Activated T-cell treated with anti-CD3 and anti-CD28 coated beads, Interleukin-2, amount 50 U/mL, for 48 hours (primary cell): ENCODE data around the gene LTBP4.

Experiments
- DNase-seq, 2 experiments: peaks; one replicate each; pipeline ENCODE4 v3.0.0-alpha.2; 2020

Gene LTBP4

GRCh38 chr19:40597329-40597838 lies 3.8 kb upstream of the LTBP4 start:
- DNase-seq: no peak

- DNase-seq: peak; percentile 92 to 93
Observed at GRCh38 chr19:40598121-40598917, 2.9 kb upstream of the LTBP4 start.

GRCh38 chr19:40598918-40599307 lies 2.3 kb upstream of the LTBP4 start:
- DNase-seq: peak; percentile 43 to 48

GRCh38 chr19:40599331-40599901 lies 1.8 kb upstream of the LTBP4 start:
- peak in 1 of 2 experiments; percentile 51 for DNase-seq

- peak in 1 of 2 experiments; percentile 29 for DNase-seq
Observed at GRCh38 chr19:40599902-40600569, 1.1 kb upstream of the LTBP4 start.

GRCh38 chr19:40600570-40601133 lies 517 bp upstream of the LTBP4 start:
- DNase-seq: peak in 1 of 2 experiments; percentile 31

GRCh38 chr19:40603071-40603388 lies 1.9 kb downstream of the LTBP4 start:
- DNase-seq: no peak

GRCh38 chr19:40603389-40604170 lies 2.4 kb downstream of the LTBP4 start:
- peak; percentile 99 for DNase-seq

- DNase-seq: no peak
Observed at GRCh38 chr19:40604171-40604646, 3.0 kb downstream of the LTBP4 start.

GRCh38 chr19:40604647-40605215 lies 3.6 kb downstream of the LTBP4 start:
- peak in 1 of 2 experiments; percentile 46 for DNase-seq

GRCh38 chr19:40605216-40605971 lies 4.2 kb downstream of the LTBP4 start:
- DNase-seq: peak; percentile 84 to 88

- DNase-seq: no peak
Observed at GRCh38 chr19:40607311-40608239, 6.4 kb downstream of the LTBP4 start.

- no peak for DNase-seq
Observed at GRCh38 chr19:40608240-40608621, 7.1 kb downstream of the LTBP4 start.

- DNase-seq: no peak
Observed at GRCh38 chr19:40608957-40609356, 7.8 kb downstream of the LTBP4 start.

- DNase-seq: peak; percentile 97
Observed at GRCh38 chr19:40609561-40610395, 8.6 kb downstream of the LTBP4 start.

- DNase-seq: peak; percentile 81 to 83
Observed at GRCh38 chr19:40610396-40611064, 9.4 kb downstream of the LTBP4 start.

GRCh38 chr19:40611096-40611495 lies 9.9 kb downstream of the LTBP4 start:
- DNase-seq: no peak

- no peak for DNase-seq
Observed at GRCh38 chr19:40611900-40612698, 10.9 kb downstream of the LTBP4 start.
